ENCODE measurements around the gene PODNL1. TPM values are rescaled to one million over a fixed set of nuclear protein-coding genes. Genes with fewer than 3 reads are reported as not detected.

Gene PODNL1
- total and polyA plus RNA-seq, 2 of the 13 experiments (the other 11 are each of a cell fraction or from before 2014, with no cell fraction given), result 0.18 TPM; not detected in 1

DNA sequence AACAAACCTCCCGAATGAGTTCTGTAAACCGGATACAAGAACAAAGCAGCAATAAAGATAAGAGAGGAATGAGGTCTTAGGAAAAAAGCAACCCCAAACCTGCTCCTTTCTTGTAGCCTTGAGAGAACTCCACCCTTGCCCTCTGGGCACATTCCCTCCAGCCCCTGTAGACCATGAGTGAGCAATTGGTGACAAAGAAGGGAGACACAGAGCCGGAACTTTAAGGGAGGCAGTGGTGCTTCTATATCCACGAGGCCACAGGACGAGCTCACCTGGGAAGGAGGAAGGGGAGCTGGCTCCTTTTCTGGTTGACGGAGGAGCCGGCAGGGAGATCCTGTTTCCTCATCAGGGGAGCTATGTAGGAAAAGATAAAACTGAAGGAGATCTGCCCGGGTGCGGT is 45.3 kb downstream of the PODNL1 start:
- ATAC-seq, result no peak
- in situ Hi-C loops (cut with HindIII; ENCODE audit: extremely low pct_ligation_motif_present, low pct_unique_long_range_greater_than_20kb), result loop anchor here (25.0 kb wide), 1 partner anchor 519 kb away; the partner anchor contains the start of gene DDX39A
- intact Hi-C loops (cut with micrococcal nuclease; ENCODE audit: unreplicated experiment), result no loop called here
- no TSS peak for BruUV-seq (replicated peaks)
- Histone ChIP-seq H4K20me1 (ENCODE audit: insufficient read depth, low read length) (no peaks in the 10 kb centered on the region), H3K79me2 (ENCODE audit: insufficient read depth, low read length) (no peaks in the 10 kb centered on the region), H2AFZ (ENCODE audit: low read length) (no peak overlapping the region), H3K9ac (ENCODE audit: insufficient read depth, low read depth, low read length) (no peak overlapping the region), H3K4me2 (ENCODE audit: low read depth, low read length) (no peak overlapping the region), H3K36me3 (replicated peaks in 1 of 2; ENCODE audit: control insufficient read depth in 1 of 2, insufficient read depth in 2 of 2, low read length in 2 of 2) (no peaks in the 10 kb centered on the region), H3K4me1 (ENCODE audit: insufficient read depth, low read length) (no peaks in the 10 kb centered on the region), H3K9me3 (ENCODE audit: low read length) (no peaks in the 10 kb centered on the region), H3K4me3 (replicated peaks in 1 of 3; ENCODE audit: insufficient read depth in 1 of 3, low read depth in 2 of 3, low read length in 3 of 3) (no peak overlapping the region), H3K27me3 (ENCODE audit: control insufficient read depth in 1 of 2, insufficient read depth in 2 of 2, low read length in 2 of 2) (no peaks in the 10 kb centered on the region), H3K27ac (ENCODE audit: extremely low read length, insufficient read depth, low read length) (no peak overlapping the region)
- DNase-seq (ENCODE audit: low spot score), result no peak
- TF ChIP-seq STAG1 (CRISPR knock-in tag; IDR thresholded peaks at IDR 0.05) (no peak), ZNF121 (CRISPR knock-in tag; IDR thresholded peaks at IDR 0.05) (no peak), TARDBP (CRISPR knock-in tag; IDR thresholded peaks at IDR 0.05) (no peak), FOSL2 (CRISPR knock-in tag; IDR thresholded peaks at IDR 0.05) (no peak), GTF2F1 (IDR thresholded peaks at IDR 0.05; ENCODE audit: low read length) (no peak), ZNF138 (CRISPR knock-in tag; IDR thresholded peaks at IDR 0.05; ENCODE audit: low read depth) (no peak), MYNN (CRISPR knock-in tag; IDR thresholded peaks at IDR 0.05; ENCODE audit: low read depth) (no peak), HDAC1 (CRISPR knock-in tag; IDR thresholded peaks at IDR 0.05) (no peak), SPEN (CRISPR knock-in tag; IDR thresholded peaks at IDR 0.05; ENCODE audit: low read depth) (no peak), ZEB1 (IDR thresholded peaks at IDR 0.05; ENCODE audit: insufficient replicate concordance, low read depth) (no peak), MIER3 (CRISPR knock-in tag; IDR thresholded peaks at IDR 0.05; ENCODE audit: borderline replicate concordance) (no peak), ZNF234 (CRISPR knock-in tag; conservative IDR thresholded peaks at IDR 0.05) (no peak), EZH2 (conservative IDR thresholded peaks at IDR 0.05; ENCODE audit: low read depth, low read length) (no peak)
- TF ChIP-seq, protein P1, sequence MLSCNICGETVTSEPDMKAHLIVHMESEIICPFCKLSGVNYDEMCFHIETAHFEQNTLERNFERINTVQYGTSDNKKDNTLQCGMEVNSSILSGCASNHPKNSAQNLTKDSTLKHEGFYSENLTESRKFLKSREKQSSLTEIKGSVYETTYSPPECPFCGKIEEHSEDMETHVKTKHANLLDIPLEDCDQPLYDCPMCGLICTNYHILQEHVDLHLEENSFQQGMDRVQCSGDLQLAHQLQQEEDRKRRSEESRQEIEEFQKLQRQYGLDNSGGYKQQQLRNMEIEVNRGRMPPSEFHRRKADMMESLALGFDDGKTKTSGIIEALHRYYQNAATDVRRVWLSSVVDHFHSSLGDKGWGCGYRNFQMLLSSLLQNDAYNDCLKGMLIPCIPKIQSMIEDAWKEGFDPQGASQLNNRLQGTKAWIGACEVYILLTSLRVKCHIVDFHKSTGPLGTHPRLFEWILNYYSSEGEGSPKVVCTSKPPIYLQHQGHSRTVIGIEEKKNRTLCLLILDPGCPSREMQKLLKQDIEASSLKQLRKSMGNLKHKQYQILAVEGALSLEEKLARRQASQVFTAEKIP (CRISPR knock-in tag; IDR thresholded peaks at IDR 0.05; ENCODE audit: borderline replicate concordance), result no peak
- no peak for FAIRE-seq
- ChIA-PET POLR2A (no interaction called here), CTCF (ENCODE audit: low intra/inter-chr PET ratio, low total read pairs) (no interaction called here)
- WGBS (ENCODE audit: low lambda C conversion rate), result 87% methylated on average over 9 of the region's 9 CpGs
